HG03520 (cell line): ENCODE data around the gene ZNF571.

ENCODE experiments used
- ATAC-seq: cut with Tn5 transposase; IDR thresholded peaks from one replicate; pipeline ENCODE4 v1.9.1; 2021; ENCODE audit warnings: mild to moderate bottlenecking, moderate library complexity; ENCODE audit not compliant: unreplicated experiment

The ZNF571 gene

DNA sequence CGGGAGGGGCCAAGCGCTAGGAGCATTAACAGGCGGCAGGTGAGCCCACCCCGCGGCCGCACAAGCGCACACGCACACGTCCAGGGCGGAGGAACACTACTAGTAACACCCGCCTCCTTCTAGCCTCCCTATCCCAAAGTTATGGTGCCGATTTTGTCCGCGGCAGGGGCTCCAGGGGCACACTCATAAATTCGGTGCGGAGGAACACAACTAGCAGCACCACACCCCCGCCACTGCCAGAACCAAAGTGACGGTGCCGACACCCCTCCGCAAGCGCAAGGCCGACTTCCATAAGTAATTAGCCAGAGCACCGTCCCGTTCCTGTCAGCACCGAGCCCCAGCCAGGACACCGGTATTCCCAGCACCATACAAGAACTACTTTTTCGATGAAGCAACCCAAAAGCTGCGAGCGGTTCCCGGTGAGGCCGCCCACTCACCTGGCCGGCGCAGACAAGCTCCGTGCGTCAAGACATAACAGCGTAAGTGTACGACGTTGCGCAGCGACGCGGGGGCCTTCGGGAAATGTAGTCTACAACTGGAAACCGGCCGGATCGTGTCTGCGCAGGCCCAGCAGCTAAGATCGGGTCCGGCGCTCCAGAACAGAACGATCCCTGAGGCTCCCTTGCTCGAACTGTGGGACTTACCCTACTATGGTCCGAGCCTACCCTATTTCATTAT is at the start of gene ZNF571, which contains the start of gene ZNF540:
Gene ZNF571 (minus strand): TSS at position 489 of the 678 bp plus-strand sequence. CDS start 8,116 bp downstream, outside the sequence.
Gene ZNF540 (plus strand): TSS at position 573 of the 678 bp plus-strand sequence. CDS start 3,572 bp downstream, outside the sequence.
- ATAC-seq = peak; percentile 90

DNA sequence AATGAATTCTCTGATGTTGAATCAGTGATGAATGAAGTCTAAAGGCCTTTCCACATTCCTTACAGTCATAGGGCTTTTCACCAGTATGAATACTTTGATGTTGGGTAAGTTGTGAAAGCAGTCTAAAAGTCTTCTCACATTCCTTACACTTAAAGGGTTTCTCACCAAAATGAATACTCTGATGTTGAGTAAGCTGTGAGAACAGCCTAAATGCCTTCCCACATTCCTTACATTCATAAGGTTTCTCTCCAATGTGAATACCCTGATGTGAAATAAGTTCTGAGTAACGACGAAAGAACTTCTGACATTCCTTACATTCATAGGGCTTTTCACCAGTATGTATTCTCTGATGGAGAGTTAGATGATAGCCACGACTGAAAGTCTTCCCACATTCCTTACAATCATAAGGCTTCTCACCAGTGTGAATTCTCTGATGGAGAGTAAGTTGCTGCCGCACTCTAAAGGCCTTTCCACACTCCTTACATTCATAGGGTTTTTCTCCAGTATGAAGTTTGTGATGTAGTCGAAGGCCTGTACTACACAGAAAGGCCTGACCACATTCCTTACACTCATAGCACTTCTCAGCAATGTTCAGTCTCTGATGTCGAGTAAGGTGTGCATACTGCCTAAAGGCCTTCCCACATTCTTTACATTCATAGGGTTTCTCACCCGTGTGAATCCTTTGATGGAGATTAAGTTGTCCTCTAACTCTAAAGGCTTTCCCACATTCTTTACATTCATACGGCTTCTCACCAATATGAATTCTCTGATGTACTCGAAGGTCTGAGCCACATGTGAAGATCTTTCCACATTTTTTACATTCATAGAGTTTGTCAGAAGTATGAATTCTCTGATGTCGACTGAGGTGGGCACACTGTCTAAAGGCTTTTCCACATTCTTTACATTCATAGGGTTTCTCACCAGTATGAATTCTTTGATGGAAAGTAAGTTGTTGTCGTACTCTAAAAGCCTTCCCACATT is 40.8 kb upstream of the ZNF571 start:
- no peak for ATAC-seq

DNA sequence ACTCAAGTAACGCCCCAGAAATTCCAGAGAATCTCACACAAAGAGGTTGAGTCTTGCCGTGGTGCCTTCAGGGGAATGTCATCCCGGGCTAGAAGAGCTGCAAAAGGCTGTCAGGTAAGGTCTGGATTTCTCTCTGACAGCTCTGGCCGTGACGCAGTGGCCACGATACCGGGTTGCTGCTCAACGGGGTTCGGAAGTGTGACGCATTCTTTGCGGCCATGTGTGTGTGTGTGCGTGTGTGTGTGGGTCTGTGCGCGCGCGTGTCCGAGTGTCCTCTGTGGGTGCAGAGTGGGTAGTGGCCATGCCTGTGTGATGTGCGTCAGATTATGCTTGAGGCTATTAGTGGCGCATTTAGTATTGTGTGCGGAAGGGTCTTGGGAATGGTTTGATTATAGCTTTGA is 390 bp upstream of the ZNF571 start:
- peak; percentile 25 for ATAC-seq

DNA sequence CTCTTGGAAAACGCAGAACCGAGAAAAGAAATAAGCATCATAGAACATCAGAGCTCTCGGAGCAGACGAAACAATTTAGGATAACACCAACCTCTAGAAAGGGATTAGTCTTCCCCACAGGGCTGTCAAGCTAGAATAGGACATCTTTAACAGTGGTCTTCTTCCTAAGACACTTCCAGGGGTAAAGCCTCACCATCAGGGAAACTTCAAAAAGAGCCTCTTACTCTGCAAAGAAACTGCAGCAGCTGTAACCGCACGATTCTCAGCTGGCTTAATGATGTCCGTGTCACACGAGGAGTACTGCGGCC is 642 bp downstream of the ZNF571 start:
- peak; percentile 29 for ATAC-seq

DNA sequence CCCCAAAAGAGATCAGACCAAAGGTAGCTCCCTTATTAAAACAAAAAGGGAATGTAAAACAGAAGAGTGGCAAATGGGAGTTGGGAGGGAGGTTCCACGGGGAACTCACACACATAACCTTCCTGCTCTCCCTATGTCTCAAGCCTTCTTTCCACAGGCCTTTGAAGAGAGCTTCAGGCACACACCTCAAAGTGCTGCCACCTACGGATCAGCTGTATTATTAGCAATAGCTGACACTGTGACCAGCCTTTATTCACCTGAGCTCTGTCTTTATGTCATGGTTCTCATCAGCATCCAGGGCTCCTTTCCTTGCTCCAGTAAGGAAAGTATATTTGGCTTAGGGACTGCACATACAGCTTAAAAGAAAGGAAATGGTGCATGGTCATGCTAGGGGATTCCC is 11.3 kb downstream of the ZNF571 start:
- no peak for ATAC-seq

DNA sequence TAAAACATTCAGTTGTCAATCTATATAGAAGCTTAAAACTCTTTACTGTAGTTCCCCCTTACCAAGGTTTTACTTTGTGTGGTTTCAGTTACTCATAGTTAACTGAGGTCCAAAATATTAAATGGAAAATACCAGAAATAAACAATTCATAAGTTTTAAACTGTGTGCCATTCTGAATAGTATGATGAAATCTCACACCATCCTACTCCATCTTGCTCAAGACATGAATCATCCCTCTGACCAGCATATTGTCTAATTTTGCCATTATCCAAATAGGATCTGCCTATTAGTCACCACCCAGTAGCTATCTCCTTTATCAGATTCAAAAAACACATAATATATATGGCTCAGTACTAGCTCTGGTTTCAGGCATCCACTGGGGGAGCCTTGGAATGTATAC is 22.4 kb downstream of the ZNF571 start:
- ATAC-seq = no peak

DNA sequence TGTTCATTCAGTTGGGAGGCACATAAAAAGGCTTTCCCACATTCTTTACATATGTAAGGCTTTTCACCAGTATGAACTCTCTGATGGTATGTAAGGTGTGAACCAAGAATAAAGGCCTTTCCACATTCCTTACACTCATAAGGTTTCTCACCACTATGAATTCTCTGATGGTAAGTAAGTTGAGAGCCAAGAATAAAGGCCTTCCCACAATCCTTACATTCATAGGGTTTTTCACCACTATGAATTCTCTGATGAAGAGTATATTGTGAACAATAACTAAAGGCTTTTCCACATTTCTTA is 29.3 kb downstream of the ZNF571 start:
- ATAC-seq = no peak

DNA sequence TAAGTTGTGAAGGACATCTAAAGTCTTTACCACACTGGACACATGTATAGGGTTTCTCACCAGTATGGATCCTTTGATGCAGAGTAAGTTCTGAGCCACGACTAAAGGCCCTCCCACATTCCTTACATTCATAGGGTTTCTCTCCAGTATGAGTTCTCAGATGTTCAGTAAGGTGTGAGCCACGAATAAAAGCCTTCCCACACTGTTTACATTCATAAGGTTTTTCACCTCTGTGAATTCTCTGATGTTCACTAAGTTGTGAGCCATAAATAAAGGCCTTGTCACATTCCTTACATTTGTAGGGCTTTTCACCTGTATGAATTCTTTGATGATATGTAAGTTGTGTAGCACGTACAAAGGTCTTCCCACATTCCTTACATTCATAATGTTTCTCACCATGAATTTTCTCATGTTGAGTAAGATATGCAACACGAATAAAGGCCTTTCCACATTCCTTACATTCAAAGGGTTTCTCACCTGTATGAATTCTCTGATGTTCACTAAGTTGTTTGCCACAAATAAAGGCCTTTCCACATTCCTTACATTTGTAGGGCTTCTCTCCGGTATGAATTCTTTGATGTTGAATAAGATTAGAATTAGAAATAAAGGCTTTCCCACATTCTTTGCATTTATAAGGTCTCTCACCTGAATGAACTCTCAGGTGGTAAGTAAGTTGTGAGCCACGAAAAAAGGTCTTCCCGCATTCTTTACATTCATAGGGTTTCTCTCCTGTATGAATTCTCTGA is 29.8 kb downstream of the ZNF571 start:
- no peak for ATAC-seq

DNA sequence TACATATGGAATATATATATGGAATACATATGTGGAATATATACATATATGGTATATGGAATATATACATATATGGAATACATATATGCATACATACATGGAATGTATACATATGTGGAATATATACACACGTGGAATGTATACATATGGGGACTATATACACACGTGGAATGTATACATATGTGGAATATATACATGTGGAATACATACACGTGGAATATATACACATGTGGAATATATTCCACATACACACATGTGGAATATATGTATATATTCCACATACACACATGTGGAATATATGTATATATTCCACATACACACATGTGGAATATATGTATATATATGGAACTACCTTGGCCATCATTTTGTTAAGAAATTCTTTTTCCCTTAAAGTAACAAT is 31.1 kb downstream of the ZNF571 start:
- no peak for ATAC-seq

DNA sequence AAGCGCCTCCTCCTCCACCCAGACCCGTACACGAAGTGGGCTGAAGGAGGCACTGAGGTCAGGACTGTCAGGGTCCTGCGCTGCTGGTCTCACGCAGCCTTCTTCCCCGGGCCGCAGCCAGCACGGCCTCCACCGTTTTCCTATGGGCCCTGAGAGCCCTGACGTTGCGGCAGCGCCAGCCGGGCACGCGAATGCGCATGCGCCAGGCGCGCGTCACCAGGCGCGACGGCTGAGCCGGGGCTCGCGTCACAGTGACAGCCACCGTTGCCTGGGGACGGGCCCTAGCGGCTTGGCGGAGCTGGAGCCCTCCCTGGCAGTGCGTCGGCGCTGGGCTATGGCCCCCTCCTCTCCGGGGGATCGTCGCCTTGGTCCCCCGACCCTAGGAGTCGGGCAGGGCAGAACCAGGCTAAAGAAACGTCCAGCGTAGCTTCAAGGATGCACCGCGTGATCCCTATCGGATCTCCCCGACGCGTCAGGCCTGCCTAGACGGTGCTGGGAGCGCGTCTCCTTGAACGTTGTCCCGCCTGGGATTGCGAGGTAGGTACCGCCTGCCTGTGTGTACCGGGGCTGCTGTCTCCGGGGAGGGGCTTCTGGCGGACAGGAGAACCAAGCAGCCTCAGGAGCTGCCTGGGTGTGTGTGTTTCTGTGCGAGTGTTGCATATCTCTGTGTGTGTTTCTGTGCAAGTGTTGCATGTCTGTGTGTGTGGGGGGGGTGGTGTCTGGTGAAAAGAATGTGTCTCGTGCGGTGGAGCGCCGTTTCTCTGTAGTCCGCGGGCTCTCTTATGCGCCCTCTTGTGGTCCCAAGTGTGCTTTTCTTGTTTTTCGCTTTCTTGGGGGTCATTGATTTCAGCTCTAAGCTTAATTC is 43.2 kb downstream of the ZNF571 start:
- ATAC-seq = no peak

DNA sequence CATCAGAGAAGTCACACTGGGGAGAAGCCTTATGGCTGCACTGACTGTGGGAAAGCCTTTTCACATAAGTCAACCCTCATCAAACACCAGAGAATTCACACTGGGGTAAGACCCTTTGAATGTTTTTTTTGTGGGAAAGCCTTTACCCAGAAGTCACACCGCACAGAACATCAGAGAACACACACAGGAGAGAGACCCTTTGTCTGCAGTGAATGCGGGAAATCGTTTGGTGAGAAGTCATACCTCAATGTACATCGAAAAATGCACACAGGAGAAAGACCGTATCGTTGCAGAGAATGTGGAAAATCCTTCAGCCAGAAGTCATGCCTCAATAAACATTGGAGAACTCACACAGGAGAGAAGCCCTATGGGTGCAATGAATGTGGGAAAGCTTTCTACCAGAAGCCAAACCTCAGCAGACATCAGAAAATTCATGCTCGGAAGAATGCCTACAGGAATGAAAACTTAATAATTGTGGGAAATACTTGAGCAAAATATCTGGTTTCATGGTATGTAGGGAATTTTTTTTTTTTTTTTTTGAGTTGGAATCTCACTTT is 57.1 kb downstream of the ZNF571 start:
- ATAC-seq = no peak

DNA sequence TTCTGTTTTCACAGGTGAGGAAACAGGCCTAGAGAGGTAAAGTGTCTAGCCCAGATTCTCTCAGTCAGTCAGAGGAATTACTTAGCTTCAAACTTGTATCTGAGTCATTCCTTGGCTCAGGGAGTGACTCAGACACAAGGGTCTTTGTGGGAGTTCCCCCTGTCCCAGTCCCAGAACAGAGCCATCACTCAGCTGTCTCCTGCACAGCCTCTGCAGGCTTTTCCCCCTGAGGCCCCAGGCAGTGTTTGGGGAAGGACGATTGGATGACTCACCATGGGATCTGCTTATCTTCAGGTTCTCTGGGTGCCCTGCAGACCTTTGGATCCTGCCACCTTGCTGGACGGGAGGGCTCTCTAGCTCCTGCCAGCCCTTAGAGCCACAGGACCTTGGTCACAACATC is 74.7 kb downstream of the ZNF571 start:
- ATAC-seq = no peak
